ENCODE data around the gene MBD3L2B. TPM values are rescaled to one million over a fixed set of nuclear protein-coding genes. Genes with fewer than 3 reads are reported as not detected.

MBD3L2B gene
- total RNA-seq, 4 donors from 2014 or later: not detected

GRCh38 chr19:6987850-6988249 lies 33.4 kb downstream of the MBD3L2B start:
- intact Hi-C loops (cut with DNase I; ENCODE audit: low total_unique reads): no loop called here
- no peaks in the 10 kb centered on the region for H3K36me3 ChIP-seq
- no peak for DNase-seq
- no peaks in the 10 kb centered on the region for H3K9me3 ChIP-seq
- H3K27ac ChIP-seq: no peak overlapping the region
- H3K4me3 ChIP-seq: no peak overlapping the region
- peaks cover 0 to 5% of the 10 kb centered on the region in 2 donors for H3K27me3 ChIP-seq
- H3K4me1 ChIP-seq: no peaks in the 10 kb centered on the region
- TF ChIP-seq POLR2A (IDR thresholded peaks at IDR 0.05) (no peak), CTCF (IDR thresholded peaks at IDR 0.05) (no peak)

GRCh38 chr19:6983448-6983847 lies 37.8 kb downstream of the MBD3L2B start:
- Histone ChIP-seq H3K4me1 (no peaks in the 10 kb centered on the region), H3K4me3 (no peak overlapping the region), H3K27ac (no peak overlapping the region), H3K36me3 (no peaks in the 10 kb centered on the region), H3K9me3 (no peaks in the 10 kb centered on the region), H3K27me3 (no peaks in the 10 kb centered on the region)
- TF ChIP-seq POLR2A (IDR thresholded peaks at IDR 0.05): no peak
- no peak for TF ChIP-seq CTCF (IDR thresholded peaks at IDR 0.05)
- DNase-seq: no peak
- intact Hi-C loops (cut with DNase I; ENCODE audit: low total_unique reads): no loop called here

GRCh38 chr19:6979399-6979798 lies 41.8 kb downstream of the MBD3L2B start:
- H3K36me3 ChIP-seq: no peaks in the 10 kb centered on the region
- intact Hi-C loops (cut with DNase I; ENCODE audit: low total_unique reads): no loop called here
- DNase-seq: no peak
- no peaks in the 10 kb centered on the region for H3K9me3 ChIP-seq
- TF ChIP-seq POLR2A (IDR thresholded peaks at IDR 0.05) (no peak), CTCF (IDR thresholded peaks at IDR 0.05) (no peak)
- H3K27ac ChIP-seq: no peak overlapping the region
- H3K4me1 ChIP-seq: no peaks in the 10 kb centered on the region
- no peak overlapping the region for H3K4me3 ChIP-seq
- no peaks in the 10 kb centered on the region for H3K27me3 ChIP-seq

GRCh38 chr19:6976197-6976596 lies 45.0 kb downstream of the MBD3L2B start:
- no peaks in the 10 kb centered on the region for H3K27me3 ChIP-seq
- no peak overlapping the region for H3K4me3 ChIP-seq
- no peaks in the 10 kb centered on the region for H3K4me1 ChIP-seq
- no peak for TF ChIP-seq CTCF (IDR thresholded peaks at IDR 0.05)
- TF ChIP-seq POLR2A (IDR thresholded peaks at IDR 0.05): no peak
- H3K27ac ChIP-seq: no peak overlapping the region
- no peaks in the 10 kb centered on the region for H3K9me3 ChIP-seq
- H3K36me3 ChIP-seq: no peaks in the 10 kb centered on the region
- DNase-seq: no peak
- intact Hi-C loops (cut with DNase I; ENCODE audit: low total_unique reads): no loop called here

GRCh38 chr19:6971366-6971765 lies 49.9 kb downstream of the MBD3L2B start:
- Histone ChIP-seq H3K27me3 (no peaks in the 10 kb centered on the region), H3K4me3 (no peak overlapping the region), H3K36me3 (no peaks in the 10 kb centered on the region), H3K4me1 (no peaks in the 10 kb centered on the region), H3K27ac (no peak overlapping the region), H3K9me3 (no peaks in the 10 kb centered on the region)
- intact Hi-C loops (cut with DNase I; ENCODE audit: low total_unique reads): no loop called here
- DNase-seq: no peak
- TF ChIP-seq POLR2A (IDR thresholded peaks at IDR 0.05) (no peak), CTCF (IDR thresholded peaks at IDR 0.05) (no peak)
